Measurements from ENCODE around the gene C11orf68.

C11orf68 gene

GRCh38 chr11:65871811-65872548 lies 46.9 kb downstream of the C11orf68 start:
- DNase-seq (ENCODE audit: low read depth) = no peak

GRCh38 chr11:65870706-65871681 lies 47.9 kb downstream of the C11orf68 start:
- DNase-seq (ENCODE audit: low read depth) = no peak

- no peak for DNase-seq (ENCODE audit: low read depth)
Measured at GRCh38 chr11:65870307-65870658, 48.6 kb downstream of the C11orf68 start.

GRCh38 chr11:65869643-65870306 lies 49.1 kb downstream of the C11orf68 start:
- DNase-seq (ENCODE audit: low read depth) = no peak

- no peak for DNase-seq (ENCODE audit: low read depth)
Measured at GRCh38 chr11:65868907-65869306, 50.0 kb downstream of the C11orf68 start.

- DNase-seq (ENCODE audit: low read depth) = no peak
Measured at GRCh38 chr11:65868076-65868667, 50.7 kb downstream of the C11orf68 start.

- no peak for DNase-seq (ENCODE audit: low read depth)
Measured at GRCh38 chr11:65867284-65868071, 51.4 kb downstream of the C11orf68 start.

Data from T follicular helper cell (primary cell).